K562 (cell line): Measurements from ENCODE around the gene TESK2. TPM values are rescaled to one million over a fixed set of nuclear protein-coding genes. Genes with fewer than 3 reads are reported as not detected.

Experiments
- ATF7 ChIP-seq: fragments of 450-650 bp; IDR thresholded peaks from 2 replicates; pipeline ENCODE4 v1.7.1; 2014; ENCODE audit warnings: mild to moderate bottlenecking, moderate library complexity
- CAMTA2 ChIP-seq: fragments of 250-450 bp; sonication (Bioruptor Pico); conservative IDR thresholded peaks from 2 replicates; pipeline ENCODE4 v1.5.1; 2022
- CBFA2T2 ChIP-seq: fragments of 450-650 bp; conservative IDR thresholded peaks from 2 replicates; pipeline ENCODE4 v1.6.1; 2017; ENCODE audit warnings: mild to moderate bottlenecking
- DDX20 ChIP-seq: fragments of 450-650 bp; IDR thresholded peaks from 2 replicates; pipeline ENCODE4 v1.6.1; 2016; ENCODE audit warnings: missing genetic modification characterization, low read depth, mild to moderate bottlenecking, missing compliant biosample characterization, moderate library complexity
- EHMT2 ChIP-seq: fragments of 450-650 bp; IDR thresholded peaks from 2 replicates; pipeline ENCODE4 v1.6.1; 2018; ENCODE audit warnings: antibody characterized with exemption
- ELF2 ChIP-seq: fragments of 250-450 bp; sonication (Bioruptor Pico); IDR thresholded peaks from 2 replicates; pipeline ENCODE4 v1.5.0; 2021; ENCODE audit warnings: mild to moderate bottlenecking
- FIP1L1 ChIP-seq: fragments of 200-400 bp; formaldehyde crosslinking; IDR thresholded peaks from 2 replicates; pipeline ENCODE4 v1.6.1; 2018; ENCODE audit warnings: mild to moderate bottlenecking, low read depth, low read length; ENCODE audit not compliant: poor library complexity, severe bottlenecking
- FOXA3 ChIP-seq, 2 experiments: fragments of 450-650 bp in 1 of 2; sonication (generic) in 1 of 2; formaldehyde crosslinking; IDR thresholded peaks in 1 of 2; conservative IDR thresholded peaks in 1 of 2; 2 replicates each; pipeline versions ENCODE4 v1.4.0 to v1.8.0; 2020 to 2022; ENCODE audit warnings: mild to moderate bottlenecking in 2 of 2, missing genetic modification reagents in 1 of 2
- FOXP1 ChIP-seq: sonication (generic); formaldehyde crosslinking; IDR thresholded peaks from 2 replicates; pipeline ENCODE4 v1.8.0; 2022; ENCODE audit warnings: mild to moderate bottlenecking, missing genetic modification reagents
- GTF2F1 ChIP-seq: IDR thresholded peaks from 2 replicates; pipeline ENCODE4 v1.6.1; 2011; ENCODE audit warnings: low read depth, low read length, improper control_type of control experiment
- MED1 ChIP-seq: sonication (generic); formaldehyde crosslinking; IDR thresholded peaks from 2 replicates; pipeline ENCODE4 v1.8.1; 2023; ENCODE audit warnings: missing genetic modification reagents, borderline replicate concordance
- MEIS2 ChIP-seq: fragments of 450-650 bp; IDR thresholded peaks from 2 replicates; pipeline ENCODE4 v1.6.1; 2014; ENCODE audit warnings: mild to moderate bottlenecking; ENCODE audit not compliant: partially characterized antibody
- SLC30A9 ChIP-seq: fragments of 250-450 bp; sonication (Bioruptor Pico); IDR thresholded peaks from 2 replicates; pipeline ENCODE4 v1.8.0; 2022; ENCODE audit warnings: mild to moderate bottlenecking, moderate library complexity
- STAT5B ChIP-seq: fragments of 250-450 bp; sonication (Bioruptor Pico); IDR thresholded peaks from 2 replicates; pipeline ENCODE4 v1.8.0; 2021; ENCODE audit warnings: mild to moderate bottlenecking, inconsistent platforms
- TAF15 ChIP-seq: fragments of 200-400 bp; formaldehyde crosslinking; IDR thresholded peaks from 2 replicates; pipeline ENCODE4 v1.6.1; 2017; ENCODE audit warnings: mild to moderate bottlenecking, low read depth, low read length, moderate library complexity
- TARDBP ChIP-seq: fragments of 450-650 bp; IDR thresholded peaks from 2 replicates; pipeline ENCODE4 v1.6.1; 2016
- TCFL5 ChIP-seq: fragments of 250-450 bp; sonication (Bioruptor Pico); conservative IDR thresholded peaks from 2 replicates; pipeline ENCODE4 v1.6.1; 2021; ENCODE audit warnings: mild to moderate bottlenecking, moderate library complexity, matching md5 sums
- TEAD4 ChIP-seq, 2 experiments: sonication (generic) in 1 of 2; formaldehyde crosslinking in 1 of 2; IDR thresholded peaks; 2 replicates each; pipeline versions ENCODE4 v1.6.1 to v1.8.0; 2012 to 2022; ENCODE audit warnings: borderline replicate concordance in 1 of 2, inconsistent platforms in 1 of 2, low read length in 1 of 2, mild to moderate bottlenecking in 1 of 2, missing genetic modification reagents in 1 of 2
- ZFP1 ChIP-seq: fragments of 450-650 bp; formaldehyde crosslinking; IDR thresholded peaks from 2 replicates; pipeline ENCODE4 v1.4.0; 2020; ENCODE audit warnings: mild to moderate bottlenecking, mixed read lengths
- ZNF263 ChIP-seq: sonication (generic); formaldehyde crosslinking; IDR thresholded peaks from 2 replicates; pipeline ENCODE4 v1.8.0; 2022; ENCODE audit warnings: mild to moderate bottlenecking, missing genetic modification reagents, borderline replicate concordance
- ZNF41 ChIP-seq: fragments of 250-450 bp; sonication (Bioruptor Pico); conservative IDR thresholded peaks from 2 replicates; pipeline ENCODE4 v1.4.0; 2020; ENCODE audit warnings: mild to moderate bottlenecking
- ZNF551 ChIP-seq: fragments of 250-450 bp; sonication (Bioruptor Pico); IDR thresholded peaks from 2 replicates; pipeline ENCODE4 v1.5.0; 2021; ENCODE audit warnings: mild to moderate bottlenecking, moderate library complexity
- polyA plus RNA-seq, 8 experiments: library from polyadenylated mRNA; depleted of rRNA in 4 of 8; stranded (reverse) in 5 of 8; unstranded in 3 of 8; fragments of >200 nt; fragmentation: Nextera tagmentation in 2 of 8; fragmentation: Illumina TruSeq in 1 of 8; extraction: Ambion mirVana in 2 of 8; extraction: Trizol in 1 of 8; gene quantifications; 2 replicates each; pipeline versions ENCODE4 v1.2.1 to v1.2.3, GENCODE V29; 2011 to 2014; ENCODE audit warnings: inconsistent platforms in 1 of 8, missing spikeins in 1 of 8
- total RNA-seq, 7 experiments: library from RNA; depleted of rRNA in 6 of 7; stranded (reverse); fragments of >200 nt in 6 of 7; fragmentation: Illumina TruSeq in 2 of 7; extraction: Trizol in 2 of 7; gene quantifications; 2 replicates each; pipeline versions ENCODE4 v1.2.1 to v1.2.3, GENCODE V29; 2011 to 2021; ENCODE audit warnings: low replicate concordance in 1 of 7
- TF ChIP-seq, protein P1 (sequence below): fragments of 450-650 bp; conservative IDR thresholded peaks from 2 replicates; pipeline ENCODE4 v1.6.1; 2016; ENCODE audit warnings: missing genetic modification characterization, low read depth, mild to moderate bottlenecking, control low read depth, missing compliant biosample characterization
- TF ChIP-seq, protein P2 (sequence below): IDR thresholded peaks from 3 replicates; pipeline ENCODE4 v1.6.1; 2011; ENCODE audit warnings: borderline replicate concordance, mild to moderate bottlenecking, moderate library complexity; ENCODE audit not compliant: insufficient read length; ENCODE audit errors: extremely low read depth

Gene TESK2
- total and polyA plus RNA-seq, 9 of the 15 experiments (the other 6 are each of a cell fraction or from before 2014, with no cell fraction given), result 1.6 to 5.3 (median 3.7) TPM

DNA sequence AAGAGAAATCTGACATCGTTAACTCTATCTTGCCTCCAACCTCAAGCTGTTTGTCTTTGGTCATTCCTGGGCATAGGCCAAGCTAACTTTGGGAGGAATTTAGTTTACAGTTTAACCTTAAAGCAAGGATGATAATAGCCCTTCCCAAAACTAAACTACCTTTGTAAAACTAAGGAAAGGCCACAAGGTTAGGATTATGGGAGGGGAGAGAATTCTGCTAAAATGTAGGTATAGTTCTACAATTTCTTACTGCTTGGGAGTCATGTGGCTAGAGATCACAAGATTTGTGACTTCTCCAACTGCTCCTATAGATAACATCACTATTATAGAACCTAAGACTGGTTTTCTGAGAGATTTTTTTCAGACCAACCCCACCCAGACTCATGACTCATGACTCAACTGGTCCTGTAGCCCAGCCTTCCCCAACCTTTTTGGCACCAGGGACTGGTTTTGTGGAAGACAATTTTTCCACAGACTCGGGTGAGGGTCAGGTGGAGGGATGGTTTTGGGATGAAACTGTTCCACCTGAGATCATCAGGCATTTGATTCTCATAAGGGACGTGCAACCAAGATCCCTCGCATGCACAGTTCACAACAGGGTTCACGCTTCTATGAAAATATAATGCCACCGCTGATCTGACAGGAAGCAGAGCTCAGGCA lies 80.0 kb downstream of the TESK2 start (continued):
- TF ChIP-seq, protein P1, sequence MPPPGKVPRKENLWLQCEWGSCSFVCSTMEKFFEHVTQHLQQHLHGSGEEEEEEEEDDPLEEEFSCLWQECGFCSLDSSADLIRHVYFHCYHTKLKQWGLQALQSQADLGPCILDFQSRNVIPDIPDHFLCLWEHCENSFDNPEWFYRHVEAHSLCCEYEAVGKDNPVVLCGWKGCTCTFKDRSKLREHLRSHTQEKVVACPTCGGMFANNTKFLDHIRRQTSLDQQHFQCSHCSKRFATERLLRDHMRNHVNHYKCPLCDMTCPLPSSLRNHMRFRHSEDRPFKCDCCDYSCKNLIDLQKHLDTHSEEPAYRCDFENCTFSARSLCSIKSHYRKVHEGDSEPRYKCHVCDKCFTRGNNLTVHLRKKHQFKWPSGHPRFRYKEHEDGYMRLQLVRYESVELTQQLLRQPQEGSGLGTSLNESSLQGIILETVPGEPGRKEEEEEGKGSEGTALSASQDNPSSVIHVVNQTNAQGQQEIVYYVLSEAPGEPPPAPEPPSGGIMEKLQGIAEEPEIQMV, result no peak
- TF ChIP-seq DDX20 (peak; percentile 36; the same call in 1 of the 2 replicates), CBFA2T2 (no peak; the same call in 1 of the 2 replicates), EHMT2 (no peak), FIP1L1 (no peak), TEAD4 (IDR thresholded peaks at IDR 0.05; ENCODE audit: low read length) (no peak), TEAD4 (CRISPR knock-in tag; IDR thresholded peaks at IDR 0.05; ENCODE audit: borderline replicate concordance) (no peak), SLC30A9 (CRISPR knock-in tag) (no peak), ZNF263 (no peak), ATF7 (peak; percentile 58), GTF2F1 (no peak), ZNF551 (CRISPR knock-in tag) (no peak), STAT5B (no peak), ZFP1 (CRISPR knock-in tag) (peak; percentile 20; the same call in 1 of the 2 replicates), MEIS2 (peak; percentile 73), CAMTA2 (CRISPR knock-in tag) (no peak), TCFL5 (peak; percentile 42; the same call in 1 of the 2 replicates), ZNF41 (CRISPR knock-in tag) (peak; percentile 53), FOXP1 (CRISPR knock-in tag) (no peak), ELF2 (CRISPR knock-in tag) (no peak), MED1 (CRISPR knock-in tag) (no peak), FOXA3 (CRISPR knock-in tag; conservative IDR thresholded peaks at IDR 0.05 in 1 of 2, IDR thresholded peaks at IDR 0.05 in 1 of 2) (no peak), TARDBP (no peak), TAF15 (no peak)
- TF ChIP-seq, protein P2, sequence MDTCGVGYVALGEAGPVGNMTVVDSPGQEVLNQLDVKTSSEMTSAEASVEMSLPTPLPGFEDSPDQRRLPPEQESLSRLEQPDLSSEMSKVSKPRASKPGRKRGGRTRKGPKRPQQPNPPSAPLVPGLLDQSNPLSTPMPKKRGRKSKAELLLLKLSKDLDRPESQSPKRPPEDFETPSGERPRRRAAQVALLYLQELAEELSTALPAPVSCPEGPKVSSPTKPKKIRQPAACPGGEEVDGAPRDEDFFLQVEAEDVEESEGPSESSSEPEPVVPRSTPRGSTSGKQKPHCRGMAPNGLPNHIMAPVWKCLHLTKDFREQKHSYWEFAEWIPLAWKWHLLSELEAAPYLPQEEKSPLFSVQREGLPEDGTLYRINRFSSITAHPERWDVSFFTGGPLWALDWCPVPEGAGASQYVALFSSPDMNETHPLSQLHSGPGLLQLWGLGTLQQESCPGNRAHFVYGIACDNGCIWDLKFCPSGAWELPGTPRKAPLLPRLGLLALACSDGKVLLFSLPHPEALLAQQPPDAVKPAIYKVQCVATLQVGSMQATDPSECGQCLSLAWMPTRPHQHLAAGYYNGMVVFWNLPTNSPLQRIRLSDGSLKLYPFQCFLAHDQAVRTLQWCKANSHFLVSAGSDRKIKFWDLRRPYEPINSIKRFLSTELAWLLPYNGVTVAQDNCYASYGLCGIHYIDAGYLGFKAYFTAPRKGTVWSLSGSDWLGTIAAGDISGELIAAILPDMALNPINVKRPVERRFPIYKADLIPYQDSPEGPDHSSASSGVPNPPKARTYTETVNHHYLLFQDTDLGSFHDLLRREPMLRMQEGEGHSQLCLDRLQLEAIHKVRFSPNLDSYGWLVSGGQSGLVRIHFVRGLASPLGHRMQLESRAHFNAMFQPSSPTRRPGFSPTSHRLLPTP, result no peak
